GDM1 (cell line): ENCODE results near the gene KATNA1.

Source experiments
- DNase-seq: peaks from one replicate; lab custom pipeline; 2025; lab: John Stamatoyannopoulos, UW

KATNA1 gene

GRCh38 chr6:149608381-149608982 is 40.0 kb downstream of the KATNA1 start:
- no peak for DNase-seq

GRCh38 chr6:149600508-149600907 is 48.0 kb downstream of the KATNA1 start:
- DNase-seq: no peak

DNA sequence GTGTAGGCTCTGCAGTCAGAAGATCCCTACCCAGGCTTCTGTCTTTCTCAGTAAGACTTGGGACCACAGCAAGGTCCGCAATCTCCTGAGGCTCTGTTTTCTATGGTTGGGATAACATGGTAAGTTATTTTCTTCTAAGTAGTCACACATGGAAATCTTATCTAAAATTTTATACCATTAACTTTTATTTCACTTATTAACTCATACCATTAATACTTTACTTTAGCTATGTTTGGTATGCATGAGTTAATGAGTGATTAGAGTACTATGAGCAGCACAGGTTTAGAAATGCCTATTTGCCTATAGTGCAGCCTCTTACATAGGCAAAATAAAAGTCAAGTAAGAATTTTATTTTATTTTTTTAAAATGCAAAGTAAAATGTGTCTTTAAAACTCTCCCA is 55.1 kb downstream of the KATNA1 start:
- no peak for DNase-seq

- DNase-seq: no peak
Measured at GRCh38 chr6:149592983-149593382, 55.5 kb downstream of the KATNA1 start.

DNA sequence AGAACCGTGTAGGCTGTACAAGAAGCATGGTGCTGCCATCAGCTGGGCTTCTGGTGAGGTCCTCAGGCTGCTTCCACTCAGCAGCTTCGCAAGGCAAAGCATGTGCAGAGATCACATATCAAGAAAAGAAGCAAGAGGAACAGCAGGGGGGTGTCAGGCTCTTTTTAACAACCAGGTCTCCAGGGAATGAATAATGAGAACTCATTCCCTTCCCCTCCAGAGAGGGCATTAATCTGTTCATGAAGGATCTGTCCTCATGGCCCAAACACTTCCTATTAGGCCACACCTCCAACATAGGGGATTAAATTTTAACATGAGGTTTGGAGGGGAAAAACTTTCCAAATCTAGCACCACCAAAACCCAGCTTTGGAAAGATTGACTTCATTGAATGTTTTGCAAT is 62.4 kb downstream of the KATNA1 start:
- no peak for DNase-seq

DNA sequence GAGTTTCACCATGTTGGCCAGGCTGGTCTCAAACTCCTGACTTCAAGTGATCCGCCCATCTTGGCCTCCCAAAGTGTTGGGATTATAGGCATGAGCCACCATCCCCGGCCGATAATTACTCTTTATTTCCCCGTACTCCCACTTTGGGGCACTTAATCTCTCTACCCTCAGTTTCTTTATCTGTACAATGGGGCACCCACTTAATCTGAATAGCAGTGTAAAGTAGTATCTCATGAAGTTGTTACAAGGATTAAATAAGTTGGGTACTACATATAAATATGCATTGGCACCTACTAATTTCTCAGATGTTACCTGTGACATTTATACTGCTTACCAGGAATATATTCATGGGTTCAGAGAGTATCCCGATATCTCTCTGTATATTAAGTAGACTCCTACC is 67.2 kb downstream of the KATNA1 start:
- no peak for DNase-seq

- no peak for DNase-seq
Measured at GRCh38 chr6:149580880-149581279, 67.6 kb downstream of the KATNA1 start.

- no peak for DNase-seq
Measured at GRCh38 chr6:149567945-149568585, 80.4 kb downstream of the KATNA1 start.

DNA sequence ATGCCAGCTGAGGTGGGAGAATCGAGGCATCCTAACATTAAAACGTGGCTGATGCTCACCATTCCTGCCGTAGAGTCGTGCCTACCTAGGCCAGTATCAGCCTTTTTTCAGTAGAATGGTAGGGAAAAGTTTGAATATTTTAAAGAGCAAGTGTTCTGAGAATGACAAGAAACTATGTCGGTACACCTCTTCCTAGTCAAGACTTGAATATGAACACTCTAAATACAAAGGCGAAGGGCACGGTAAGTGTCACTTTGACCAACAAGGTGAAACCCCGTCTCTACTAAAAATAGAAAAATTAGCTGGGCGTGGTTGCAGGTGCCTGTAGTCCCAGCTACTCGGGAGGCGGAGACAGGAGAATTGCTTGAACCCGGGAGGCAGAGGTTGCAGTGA is 81.3 kb downstream of the KATNA1 start:
- no peak for DNase-seq

- peak; percentile 30 for DNase-seq
Measured at GRCh38 chr6:149566410-149567193, 81.9 kb downstream of the KATNA1 start.

GRCh38 chr6:149565527-149566409 is 82.7 kb downstream of the KATNA1 start, which contains the start of gene GINM1:
Gene GINM1, plus strand, starts transcription at chr6:149566375. Its CDS starts 40 bp downstream, at chr6:149566415.
- DNase-seq: peak; percentile 91

DNA sequence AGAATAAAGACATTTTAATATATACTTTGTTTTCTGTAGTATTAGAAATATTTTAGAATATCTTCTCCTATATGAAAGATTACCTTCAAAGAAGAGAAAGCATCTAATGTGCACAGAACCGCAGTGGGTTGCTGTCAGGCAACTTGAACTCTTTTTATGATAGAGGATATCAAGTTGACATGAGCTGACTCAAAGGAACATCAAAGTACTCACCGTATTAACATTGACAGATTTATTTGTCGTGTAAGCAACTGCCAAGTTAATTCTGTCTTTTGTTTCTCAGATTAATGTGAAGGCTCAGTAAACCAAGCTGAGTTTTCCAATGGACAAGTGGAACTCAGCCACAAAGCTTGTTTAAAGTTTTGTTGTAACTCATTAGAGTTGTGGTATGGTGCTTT is 84.6 kb downstream of the KATNA1 start:
- no peak for DNase-seq

DNA sequence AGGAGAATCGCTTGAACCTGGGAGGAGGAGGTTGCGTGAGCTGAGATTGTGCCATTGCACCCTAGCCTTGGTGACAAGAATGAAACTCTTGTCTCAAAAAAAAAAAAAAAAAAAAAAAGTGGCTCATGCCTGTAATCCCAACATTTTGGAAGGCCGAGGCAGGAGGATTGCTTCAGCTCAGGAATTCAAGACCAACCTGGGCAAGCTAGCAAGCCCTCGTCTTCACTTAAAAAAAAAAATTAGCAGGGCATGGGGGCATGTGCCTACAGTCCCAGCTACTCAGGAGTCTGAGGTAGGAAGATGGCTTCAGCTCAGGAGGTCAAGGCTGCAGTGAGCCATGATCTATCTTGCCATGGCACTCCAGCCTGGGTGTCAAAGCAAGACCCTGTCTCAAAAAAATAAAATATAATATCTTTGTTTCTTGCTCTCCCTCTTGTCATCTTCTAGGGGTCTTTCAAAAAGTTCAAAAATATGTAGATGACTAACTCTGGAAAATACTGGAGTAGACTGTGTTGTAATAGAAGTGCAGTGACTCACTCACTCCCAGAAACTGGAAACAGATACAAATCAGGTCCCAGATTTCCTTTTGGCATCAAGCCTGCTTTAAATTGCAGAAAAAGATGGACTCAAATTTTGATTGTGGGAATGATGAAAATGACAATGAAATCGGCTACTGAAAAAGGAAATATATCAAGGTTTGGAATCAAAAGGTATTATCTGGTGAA is 85.1 kb downstream of the KATNA1 start:
- DNase-seq: no peak

GRCh38 chr6:149560736-149561135 is 87.8 kb downstream of the KATNA1 start:
- DNase-seq: no peak

- DNase-seq: no peak
Measured at GRCh38 chr6:149559389-149559788, 89.1 kb downstream of the KATNA1 start.

- no peak for DNase-seq
Measured at GRCh38 chr6:149558029-149558428, 90.5 kb downstream of the KATNA1 start.

DNA sequence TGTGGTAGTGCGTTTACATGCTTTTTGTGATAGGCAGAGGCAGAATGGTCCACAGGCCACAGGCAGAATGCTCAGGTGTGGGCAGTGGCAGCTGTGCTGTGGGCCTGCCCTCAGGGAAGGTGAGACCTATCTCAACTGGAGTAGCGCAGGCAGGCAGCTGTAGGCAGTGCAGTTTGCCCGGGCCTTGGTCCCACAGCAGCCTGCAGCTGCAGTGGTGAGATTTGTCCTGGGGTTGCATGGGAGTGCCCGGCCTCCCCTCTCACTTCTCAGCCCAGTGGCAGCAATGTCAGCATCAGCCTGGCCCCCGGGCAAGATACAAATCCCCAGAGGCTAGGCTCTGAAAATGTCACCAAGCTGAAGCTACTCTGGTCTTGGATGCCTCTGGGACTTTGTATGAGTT is 96.6 kb downstream of the KATNA1 start:
- DNase-seq: no peak

DNA sequence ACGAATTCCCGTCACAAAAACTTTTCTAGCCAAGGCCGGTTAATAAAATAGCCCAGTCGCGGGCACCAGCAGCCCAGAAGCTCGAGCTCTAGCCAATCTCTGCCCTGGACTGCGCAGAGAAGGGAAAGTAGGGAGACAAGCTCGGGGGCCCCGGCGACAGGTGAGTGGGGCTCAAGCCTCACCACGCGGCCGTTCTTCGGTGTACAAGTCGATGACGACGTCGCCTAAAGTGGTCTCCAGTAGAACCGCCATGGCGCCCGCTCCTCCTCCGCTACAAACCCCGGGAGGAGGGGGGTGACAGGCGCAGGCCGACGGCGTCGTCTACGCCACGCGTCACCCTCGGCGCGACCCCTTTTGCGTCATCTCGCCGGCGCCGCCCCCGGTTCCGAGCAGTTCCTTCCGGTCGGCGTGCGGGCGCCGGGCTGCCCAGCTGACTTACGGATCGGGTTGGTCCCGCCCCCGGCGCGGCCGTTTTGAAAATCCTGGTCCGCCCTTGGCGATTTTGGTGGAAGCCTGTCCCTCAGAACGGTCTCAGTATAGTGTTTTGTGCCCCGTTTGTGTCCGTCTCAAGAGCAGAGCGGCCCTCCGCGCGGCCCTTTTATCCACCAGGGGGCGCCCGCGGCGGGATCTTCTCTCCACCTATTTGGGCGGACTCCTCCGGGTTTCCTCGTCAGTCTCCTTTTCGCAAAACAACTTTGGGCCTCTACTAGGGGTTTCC is 102.6 kb downstream of the KATNA1 start, which contains the start of gene PPIL4:
PPIL4 (minus strand) TSS at position 290 of the 718 bp plus-strand sequence; CDS start at position 252, 38 bp downstream.
- peak; percentile 91 for DNase-seq

DNA sequence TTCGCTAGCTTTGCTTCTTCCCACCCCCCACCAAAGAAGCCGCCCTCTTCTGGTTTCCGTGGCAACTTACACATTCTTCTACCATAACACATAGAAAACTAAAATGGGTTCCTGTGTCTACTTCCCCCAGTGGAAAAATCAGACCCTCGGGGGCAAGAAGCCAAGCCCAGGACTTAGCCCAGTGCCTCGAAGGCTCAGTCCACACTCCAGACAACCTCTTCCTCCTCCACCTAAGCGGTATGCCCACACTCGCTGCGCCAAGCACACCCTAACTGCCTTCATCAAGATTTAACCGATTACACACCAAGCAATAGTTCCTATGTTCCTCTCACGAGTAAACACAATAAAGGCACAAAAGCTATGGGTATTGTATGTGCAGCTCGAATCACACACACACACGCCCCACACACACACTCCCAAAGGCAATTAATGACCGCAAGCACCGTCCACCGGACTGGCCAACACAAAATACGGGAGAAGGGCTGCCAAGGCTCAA is 103.2 kb downstream of the KATNA1 start:
- no peak for DNase-seq
